ENCODE data around the gene LTC4S. TPM values are rescaled to one million over a fixed set of nuclear protein-coding genes. Genes with fewer than 3 reads are reported as not detected.

LTC4S gene
- total and polyA plus RNA-seq, 4 donors: 4.0 to 25.3 (median 8.3) TPM

GRCh38 chr5:179774442-179774841 lies 19.3 kb upstream of the LTC4S start:
- Histone ChIP-seq H3K9ac (ENCODE audit: insufficient read depth in 1 of 2, low read length in 2 of 2) (no peak overlapping the region), H3K9me3 (ENCODE audit: control insufficient read depth in 4 of 4, insufficient read depth in 3 of 4, low read length in 3 of 4) (no peaks in the 10 kb centered on the region), H3K4me1 (ENCODE audit: control insufficient read depth in 5 of 5, insufficient read depth in 5 of 5, low read length in 5 of 5) (peaks cover 0 to 3% (median 0%) of the 10 kb centered on the region in 5 donors), H3K27ac (ENCODE audit: low read depth in 1 of 2, low read length in 1 of 2) (no peak overlapping the region), H3K36me3 (ENCODE audit: control insufficient read depth in 4 of 4, insufficient read depth in 4 of 4, low read length in 4 of 4) (peaks cover 21 to 63% (median 49%) of the 10 kb centered on the region in 4 donors), H3K27me3 (ENCODE audit: control insufficient read depth in 3 of 3, insufficient read depth in 3 of 3, low read length in 2 of 3) (no peaks in the 10 kb centered on the region), H3K4me3 (no peak overlapping the region)
- 97% methylated on average over 12 of the region's 12 CpGs for WGBS, 2 donors
- TF ChIP-seq, protein P1, sequence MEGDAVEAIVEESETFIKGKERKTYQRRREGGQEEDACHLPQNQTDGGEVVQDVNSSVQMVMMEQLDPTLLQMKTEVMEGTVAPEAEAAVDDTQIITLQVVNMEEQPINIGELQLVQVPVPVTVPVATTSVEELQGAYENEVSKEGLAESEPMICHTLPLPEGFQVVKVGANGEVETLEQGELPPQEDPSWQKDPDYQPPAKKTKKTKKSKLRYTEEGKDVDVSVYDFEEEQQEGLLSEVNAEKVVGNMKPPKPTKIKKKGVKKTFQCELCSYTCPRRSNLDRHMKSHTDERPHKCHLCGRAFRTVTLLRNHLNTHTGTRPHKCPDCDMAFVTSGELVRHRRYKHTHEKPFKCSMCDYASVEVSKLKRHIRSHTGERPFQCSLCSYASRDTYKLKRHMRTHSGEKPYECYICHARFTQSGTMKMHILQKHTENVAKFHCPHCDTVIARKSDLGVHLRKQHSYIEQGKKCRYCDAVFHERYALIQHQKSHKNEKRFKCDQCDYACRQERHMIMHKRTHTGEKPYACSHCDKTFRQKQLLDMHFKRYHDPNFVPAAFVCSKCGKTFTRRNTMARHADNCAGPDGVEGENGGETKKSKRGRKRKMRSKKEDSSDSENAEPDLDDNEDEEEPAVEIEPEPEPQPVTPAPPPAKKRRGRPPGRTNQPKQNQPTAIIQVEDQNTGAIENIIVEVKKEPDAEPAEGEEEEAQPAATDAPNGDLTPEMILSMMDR (IDR thresholded peaks at IDR 0.05; ENCODE audit: control extremely low read depth, extremely low read depth): no peak
- ATAC-seq (ENCODE audit: insufficient read depth, low FRiP score) (no peak), DNase-seq (no peak)

- H3K36me3 ChIP-seq (ENCODE audit: control insufficient read depth in 4 of 4, insufficient read depth in 4 of 4, low read length in 4 of 4): peaks cover 16 to 50% (median 43%) of the 10 kb centered on the region in 4 donors
- no peaks in the 10 kb centered on the region for H3K9me3 ChIP-seq (ENCODE audit: control insufficient read depth in 4 of 4, insufficient read depth in 3 of 4, low read length in 3 of 4)
- TF ChIP-seq, protein P1 (IDR thresholded peaks at IDR 0.05; ENCODE audit: control extremely low read depth, extremely low read depth): no peak
- no peak overlapping the region for H3K9ac ChIP-seq (ENCODE audit: insufficient read depth in 1 of 2, low read length in 2 of 2)
- H3K4me3 ChIP-seq: no peak overlapping the region
- no peak overlapping the region for H3K27ac ChIP-seq (ENCODE audit: low read depth in 1 of 2, low read length in 1 of 2)
- H3K27me3 ChIP-seq (ENCODE audit: control insufficient read depth in 3 of 3, insufficient read depth in 3 of 3, low read length in 2 of 3): no peaks in the 10 kb centered on the region
- DNase-seq: no peak
- peaks cover 0 to 3% (median 0%) of the 10 kb centered on the region in 5 donors for H3K4me1 ChIP-seq (ENCODE audit: control insufficient read depth in 5 of 5, insufficient read depth in 5 of 5, low read length in 5 of 5)
- no peak for ATAC-seq (ENCODE audit: insufficient read depth, low FRiP score)
- 73 to 86% methylated on average over 11 of the region's 11 CpGs for WGBS, 2 donors
These were observed 17.3 kb upstream of the LTC4S start for GRCh38 chr5:179776411-179776938.

DNA sequence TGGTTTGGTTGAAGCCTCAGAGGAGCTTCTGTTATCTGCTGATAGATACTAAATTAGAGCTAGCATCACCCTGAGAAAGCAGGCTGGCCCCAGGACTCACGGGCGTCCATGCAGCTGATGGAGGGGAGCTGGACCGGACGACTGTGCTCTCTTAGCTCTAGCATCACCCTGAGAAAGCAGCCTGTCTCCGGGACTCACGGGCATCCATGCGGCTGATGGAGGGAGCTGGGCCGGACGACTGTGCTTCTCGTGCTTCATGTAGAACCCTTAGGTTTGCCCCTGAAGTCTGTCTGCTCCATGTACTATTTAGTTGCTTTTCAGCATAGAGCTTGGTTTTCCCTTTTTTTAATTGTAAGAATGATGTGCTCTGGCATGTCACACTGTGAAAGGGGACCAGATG lies 16.3 kb upstream of the LTC4S start:
- DNase-seq (no peak), ATAC-seq (ENCODE audit: insufficient read depth, low FRiP score) (no peak)
- Histone ChIP-seq H3K9ac (ENCODE audit: insufficient read depth in 1 of 2, low read length in 2 of 2) (no peak overlapping the region), H3K9me3 (ENCODE audit: control insufficient read depth in 4 of 4, insufficient read depth in 3 of 4, low read length in 3 of 4) (no peaks in the 10 kb centered on the region), H3K4me1 (ENCODE audit: control insufficient read depth in 5 of 5, insufficient read depth in 5 of 5, low read length in 5 of 5) (peaks cover 0 to 3% (median 0%) of the 10 kb centered on the region in 5 donors), H3K36me3 (ENCODE audit: control insufficient read depth in 4 of 4, insufficient read depth in 4 of 4, low read length in 4 of 4) (peaks cover 10 to 42% (median 38%) of the 10 kb centered on the region in 4 donors), H3K27me3 (ENCODE audit: control insufficient read depth in 3 of 3, insufficient read depth in 3 of 3, low read length in 2 of 3) (no peaks in the 10 kb centered on the region), H3K27ac (ENCODE audit: low read depth in 1 of 2, low read length in 1 of 2) (no peak overlapping the region), H3K4me3 (no peak overlapping the region)
- TF ChIP-seq, protein P1 (IDR thresholded peaks at IDR 0.05; ENCODE audit: control extremely low read depth, extremely low read depth): no peak
- WGBS, 2 donors: 93 to 98% methylated on average over 10 of the region's 10 CpGs

GRCh38 chr5:179777909-179778308 lies 15.9 kb upstream of the LTC4S start:
- Histone ChIP-seq H3K9me3 (ENCODE audit: control insufficient read depth in 4 of 4, insufficient read depth in 3 of 4, low read length in 3 of 4) (no peaks in the 10 kb centered on the region), H3K4me3 (no peak overlapping the region), H3K9ac (ENCODE audit: insufficient read depth in 1 of 2, low read length in 2 of 2) (no peak overlapping the region), H3K27ac (ENCODE audit: low read depth in 1 of 2, low read length in 1 of 2) (no peak overlapping the region), H3K27me3 (ENCODE audit: control insufficient read depth in 3 of 3, insufficient read depth in 3 of 3, low read length in 2 of 3) (no peaks in the 10 kb centered on the region), H3K4me1 (ENCODE audit: control insufficient read depth in 5 of 5, insufficient read depth in 5 of 5, low read length in 5 of 5) (peaks cover 0 to 3% (median 0%) of the 10 kb centered on the region in 5 donors), H3K36me3 (ENCODE audit: control insufficient read depth in 4 of 4, insufficient read depth in 4 of 4, low read length in 4 of 4) (peaks cover 8 to 42% (median 35%) of the 10 kb centered on the region in 4 donors)
- 37 to 66% methylated on average over 9 of the region's 9 CpGs for WGBS, 2 donors
- ATAC-seq (ENCODE audit: insufficient read depth, low FRiP score) (no peak), DNase-seq (no peak)
- TF ChIP-seq, protein P1 (IDR thresholded peaks at IDR 0.05; ENCODE audit: control extremely low read depth, extremely low read depth): no peak
